ENCODE results near the gene SLC29A1.

GRCh38 chr6:44257753-44258324 lies 34.4 kb downstream of the SLC29A1 start:
- TF ChIP-seq CTCF (IDR thresholded peaks at IDR 0.05 in 4 of 5, conservative IDR thresholded peaks at IDR 0.05 in 1 of 5) (peak in 1 of 5 experiments; percentile 6), POLR2A (IDR thresholded peaks at IDR 0.05) (no peak)
